Stimulated activated naive CD8-positive, alpha-beta T cell treated with anti-CD3 and anti-CD28 coated beads, Interleukin-15, Interleukin-2, amounts not matched to agents 100 ng/mL and 50 ng/mL, for 24 hours (primary cell): ENCODE data around the gene SLFN12L.

Experiments
- H3K27ac Mint-ChIP-seq: one replicate; pipeline ENCODE4 v1.8.0; 2021; ENCODE audit warnings: mild to moderate bottlenecking, mixed read lengths
- H3K27me3 Mint-ChIP-seq: one replicate; pipeline ENCODE4 v1.8.0; 2021; ENCODE audit warnings: mixed read lengths
- H3K36me3 Mint-ChIP-seq: one replicate; pipeline ENCODE4 v1.8.0; 2021; ENCODE audit warnings: low read depth, mixed read lengths
- H3K4me1 Mint-ChIP-seq: one replicate; pipeline ENCODE4 v1.8.0; 2021; ENCODE audit warnings: low read depth, mixed read lengths
- H3K4me3 Mint-ChIP-seq: one replicate; pipeline ENCODE4 v1.8.0; 2021; ENCODE audit warnings: mild to moderate bottlenecking, mixed read lengths
- H3K9me3 Mint-ChIP-seq: one replicate; pipeline ENCODE4 v1.8.0; 2021; ENCODE audit warnings: mixed read lengths

Gene SLFN12L

DNA sequence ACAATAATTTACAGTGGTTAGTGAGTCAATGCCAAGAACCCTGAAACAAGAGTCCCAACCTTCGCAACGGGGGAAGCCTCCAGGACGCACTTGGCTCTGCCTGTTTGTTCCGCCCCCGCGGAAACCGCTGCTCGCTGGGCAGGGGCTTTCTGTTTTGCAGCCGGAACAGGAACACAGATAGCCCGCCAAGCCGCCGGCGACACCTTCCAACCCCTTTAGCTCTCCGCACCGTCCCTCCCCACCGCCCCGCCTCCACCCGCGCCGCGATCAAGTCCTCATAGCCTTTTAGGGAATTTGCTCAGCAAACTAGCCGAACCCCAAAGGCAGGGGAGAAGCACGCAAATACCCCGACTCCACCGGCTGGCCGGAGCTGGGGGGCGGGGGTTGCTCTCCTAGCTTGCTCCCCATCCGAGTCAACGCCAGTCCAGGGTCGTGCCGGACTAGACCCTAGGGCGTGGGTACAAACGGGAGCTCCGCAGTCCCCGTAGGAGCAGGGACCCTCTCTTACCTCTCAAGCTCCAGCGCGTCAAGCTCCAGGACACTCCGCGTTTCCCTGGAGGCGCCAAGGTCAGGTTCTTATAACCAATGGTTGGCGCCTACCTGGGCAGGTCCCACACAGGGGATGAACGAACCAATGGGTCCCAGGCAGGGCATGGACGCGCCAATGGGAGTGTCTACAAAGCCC lies 89.1 kb downstream of the SLFN12L start, which contains the start of gene SLFN13:
SLFN13 (minus strand) TSS at position 553 of the 685 bp plus-strand sequence. CDS start 3,086 bp downstream, outside the sequence.
- peak within 1 kb of the TSS; percentile 76 for H3K4me3 Mint-ChIP-seq
- peak within 1 kb of the TSS; percentile 83 for H3K27ac Mint-ChIP-seq
- no peaks in the 10 kb centered on the region for H3K36me3 Mint-ChIP-seq
- H3K9me3 Mint-ChIP-seq: no peaks in the 10 kb centered on the region
- H3K4me1 Mint-ChIP-seq: peaks cover 30% of the 10 kb centered on the region
- no peaks in the 10 kb centered on the region for H3K27me3 Mint-ChIP-seq

DNA sequence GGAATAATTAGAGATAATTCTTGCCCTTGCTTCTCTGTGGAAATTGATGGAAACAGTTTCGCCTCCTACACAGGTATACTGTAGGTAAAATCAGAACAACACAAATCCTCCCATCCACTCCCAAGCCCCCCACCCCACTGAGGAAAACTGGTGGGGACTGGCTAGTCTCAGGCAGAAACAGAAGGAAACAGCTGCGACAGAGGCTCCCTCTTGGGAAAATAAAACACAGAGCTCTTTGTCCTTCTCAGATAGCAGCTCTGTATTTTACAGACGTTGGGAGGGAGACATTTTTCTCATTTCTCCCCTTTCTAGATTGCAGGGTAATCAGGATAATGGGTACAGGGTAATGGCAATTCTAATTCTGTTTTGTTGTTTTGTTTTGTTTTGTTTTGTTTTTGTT lies 90.0 kb downstream of the SLFN12L start:
- Mint-ChIP-seq H3K36me3 (no peaks in the 10 kb centered on the region), H3K4me1 (peaks cover 30% of the 10 kb centered on the region), H3K27me3 (no peaks in the 10 kb centered on the region), H3K27ac (no peak overlapping the region), H3K9me3 (no peaks in the 10 kb centered on the region), H3K4me3 (peak overlapping the region; percentile 76)

DNA sequence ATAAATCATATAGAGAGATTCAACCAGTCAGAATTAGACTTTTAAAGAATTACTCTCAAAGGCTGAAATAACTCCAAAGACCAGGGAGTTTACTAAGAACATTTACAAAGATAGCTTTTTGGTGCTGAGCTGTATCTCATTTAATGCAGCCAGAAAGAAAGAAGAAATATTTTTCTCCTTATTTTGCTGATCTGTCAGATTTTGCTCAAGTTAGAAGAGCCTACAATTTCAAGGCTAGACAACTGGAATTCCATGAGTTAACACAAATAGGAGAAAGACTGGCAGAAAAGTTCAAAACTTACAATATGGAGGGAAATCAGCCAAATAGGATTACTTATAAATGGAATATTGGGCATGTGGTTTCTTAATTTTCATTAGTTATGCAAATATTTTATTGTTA lies 99.0 kb downstream of the SLFN12L start:
- Mint-ChIP-seq H3K4me1 (peaks cover 7% of the 10 kb centered on the region), H3K4me3 (no peak overlapping the region), H3K36me3 (peaks cover 8% of the 10 kb centered on the region), H3K27me3 (no peaks in the 10 kb centered on the region), H3K9me3 (no peaks in the 10 kb centered on the region), H3K27ac (no peak overlapping the region)

DNA sequence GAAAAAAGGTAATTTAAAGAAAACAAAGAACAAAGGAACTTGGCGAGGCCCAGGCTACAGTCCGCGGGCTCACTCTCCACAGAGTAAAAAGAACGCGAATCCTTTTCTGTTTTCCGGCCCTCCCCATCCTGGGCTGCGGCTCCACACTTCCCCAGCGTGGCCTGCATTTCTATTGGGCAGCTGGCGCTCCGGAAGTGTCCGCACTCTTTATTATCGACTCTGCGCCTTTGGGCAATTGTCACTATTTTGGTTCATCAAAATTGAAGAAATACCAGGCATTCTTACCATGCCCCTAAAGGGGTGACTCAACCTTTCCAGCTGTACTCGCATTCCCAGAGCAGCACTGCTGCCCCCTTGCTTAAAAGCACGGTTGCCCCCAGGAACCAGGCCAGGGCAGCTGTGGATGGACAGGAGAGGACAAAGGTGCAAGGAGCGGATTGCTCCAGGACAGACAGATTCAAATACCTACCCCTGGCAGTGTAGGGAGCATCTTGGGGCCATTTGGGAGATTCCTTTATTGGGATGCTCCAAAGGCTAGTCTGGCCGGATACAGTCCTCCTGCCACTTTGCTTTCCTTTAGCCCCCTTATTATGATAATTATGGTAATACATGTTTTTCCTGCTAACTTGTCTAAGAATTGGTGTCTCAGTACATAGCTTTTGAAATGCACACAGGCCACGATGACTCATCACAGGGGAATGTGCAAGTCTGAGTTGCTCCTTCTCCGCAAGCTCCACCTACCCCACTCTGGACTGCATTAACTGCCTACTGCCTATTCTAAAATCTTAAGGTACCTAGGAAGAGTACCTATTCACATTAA lies 104.2 kb downstream of the SLFN12L start:
- no peaks in the 10 kb centered on the region for H3K36me3 Mint-ChIP-seq
- H3K27me3 Mint-ChIP-seq: no peaks in the 10 kb centered on the region
- H3K27ac Mint-ChIP-seq: peak overlapping the region; percentile 84
- peaks cover 50% of the 10 kb centered on the region for H3K4me1 Mint-ChIP-seq
- H3K9me3 Mint-ChIP-seq: no peaks in the 10 kb centered on the region
- H3K4me3 Mint-ChIP-seq: peak overlapping the region; percentile 84

DNA sequence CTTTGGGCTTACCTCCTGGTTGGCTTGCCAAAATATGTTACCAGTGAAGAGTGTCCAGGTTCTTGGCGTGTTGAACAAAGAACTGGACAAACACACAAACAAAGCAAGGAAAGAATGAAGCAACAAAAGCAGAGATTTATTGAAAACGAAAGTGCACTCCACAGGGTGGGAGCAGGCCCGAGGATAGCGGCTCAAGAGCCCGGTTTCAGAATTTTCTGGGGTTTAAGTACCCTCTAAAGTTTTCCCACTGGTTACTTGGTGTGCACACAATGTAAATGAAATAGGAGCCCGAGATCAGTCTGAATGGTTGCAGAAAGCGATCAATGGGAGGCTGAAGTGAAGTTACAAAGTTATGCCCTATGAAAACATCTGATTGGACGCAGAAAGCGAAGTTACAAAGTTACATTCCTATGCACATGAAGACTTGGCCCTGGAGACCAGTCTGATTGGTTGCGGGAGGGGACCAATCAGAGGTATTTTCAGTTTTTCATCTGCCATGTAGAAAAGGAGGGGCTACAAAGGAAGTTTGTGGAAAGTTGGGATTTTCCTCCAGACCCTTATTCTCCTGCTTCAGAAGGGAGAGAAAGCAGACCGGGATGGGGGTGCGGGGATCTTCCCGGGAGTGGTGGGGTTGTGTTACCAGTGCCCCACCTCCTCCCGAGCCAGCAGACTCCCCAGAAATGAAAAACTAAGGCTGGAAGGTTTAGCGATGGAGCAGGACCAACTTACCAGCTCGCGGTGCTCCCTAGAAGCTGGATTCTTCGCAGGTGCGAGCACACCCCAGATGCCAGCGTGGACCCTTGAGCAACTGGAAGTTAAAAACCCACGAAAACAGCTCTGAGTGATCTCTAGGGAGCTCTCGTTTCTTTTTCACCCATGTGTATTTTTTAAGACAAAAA lies 105.1 kb downstream of the SLFN12L start, which contains the start of gene SLFN12:
SLFN12 (minus strand) TSS at position 325 of the 899 bp plus-strand sequence. CDS start 9,472 bp downstream, outside the sequence.
- peak within 1 kb of the TSS; percentile 84 for H3K4me3 Mint-ChIP-seq
- H3K27ac Mint-ChIP-seq: peak within 1 kb of the TSS; percentile 84
- H3K36me3 Mint-ChIP-seq: no peaks in the 10 kb centered on the region
- H3K9me3 Mint-ChIP-seq: no peaks in the 10 kb centered on the region
- H3K4me1 Mint-ChIP-seq: peaks cover 57% of the 10 kb centered on the region
- no peaks in the 10 kb centered on the region for H3K27me3 Mint-ChIP-seq

DNA sequence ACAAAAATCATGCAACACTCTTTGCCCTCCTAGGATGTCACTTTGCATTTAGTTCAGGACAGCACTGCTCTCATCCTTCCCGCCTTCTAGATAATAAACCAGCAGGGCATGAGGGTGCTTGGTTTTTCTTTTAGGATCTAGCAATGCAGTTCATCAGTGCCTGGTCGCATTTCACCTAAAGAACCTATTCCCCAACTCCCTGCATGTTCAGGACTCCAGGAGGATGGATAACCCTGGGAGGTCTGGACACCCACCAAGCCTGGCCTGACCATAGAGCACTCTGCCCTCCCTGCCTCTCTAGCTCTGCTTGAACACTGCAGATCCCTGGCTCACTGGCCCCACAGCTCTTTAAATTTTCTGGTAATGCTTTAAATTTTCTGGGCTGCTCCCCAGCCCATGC lies 107.8 kb downstream of the SLFN12L start:
- Mint-ChIP-seq H3K4me1 (peaks cover 63% of the 10 kb centered on the region), H3K9me3 (no peaks in the 10 kb centered on the region), H3K4me3 (no peak overlapping the region)

DNA sequence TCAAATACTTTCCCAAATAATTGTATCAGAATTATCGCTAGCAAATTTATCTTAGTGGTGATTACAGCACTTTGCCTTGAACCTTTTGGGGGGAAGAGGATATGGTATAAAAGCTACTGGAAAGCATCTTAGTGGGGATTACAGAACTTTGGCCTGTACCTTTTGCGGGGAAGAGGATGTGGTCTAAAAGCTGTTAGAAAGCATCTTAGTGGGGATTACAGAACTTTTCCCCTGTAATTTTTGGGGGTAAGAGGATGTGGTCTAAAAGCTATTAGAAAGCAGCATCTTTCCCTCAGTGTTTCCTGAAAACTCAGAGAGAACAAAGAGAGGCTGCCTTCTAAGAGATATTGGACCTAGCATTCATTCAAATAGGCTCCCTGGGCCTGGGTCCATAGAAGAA lies 109.2 kb downstream of the SLFN12L start:
- Mint-ChIP-seq H3K27me3 (no peaks in the 10 kb centered on the region), H3K4me1 (peaks cover 53% of the 10 kb centered on the region), H3K9me3 (no peaks in the 10 kb centered on the region), H3K27ac (no peak overlapping the region), H3K4me3 (no peak overlapping the region), H3K36me3 (no peaks in the 10 kb centered on the region)

More for the DNA sequence above, 107.8 kb downstream of the SLFN12L start:
- H3K27ac Mint-ChIP-seq: no peak overlapping the region
- no peaks in the 10 kb centered on the region for H3K27me3 Mint-ChIP-seq
- no peaks in the 10 kb centered on the region for H3K36me3 Mint-ChIP-seq

DNA sequence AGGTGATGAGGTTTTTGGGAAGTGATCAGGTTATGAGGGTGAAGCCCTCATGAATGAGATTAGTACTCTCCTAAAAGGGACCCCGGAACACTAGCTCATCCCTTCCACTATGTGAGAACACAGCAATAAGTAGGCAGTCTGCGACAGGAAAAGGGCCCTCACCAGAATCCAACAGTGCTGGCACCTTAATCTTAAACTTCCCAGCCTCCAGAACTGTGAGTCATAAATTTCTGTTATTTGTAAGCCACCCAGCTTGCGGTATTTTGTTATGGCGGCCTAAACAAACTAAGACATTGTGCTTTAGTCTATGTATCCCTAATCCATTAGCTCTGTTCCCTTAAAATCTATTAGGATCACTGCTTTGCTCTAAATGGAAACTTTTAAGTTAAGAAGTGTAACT lies 113.7 kb downstream of the SLFN12L start:
- peaks cover 23% of the 10 kb centered on the region for H3K36me3 Mint-ChIP-seq

More for the DNA sequence above, 113.7 kb downstream of the SLFN12L start:
- peaks cover 17% of the 10 kb centered on the region for H3K4me1 Mint-ChIP-seq
- H3K4me3 Mint-ChIP-seq: no peak overlapping the region
- H3K27me3 Mint-ChIP-seq: no peaks in the 10 kb centered on the region
- H3K9me3 Mint-ChIP-seq: no peaks in the 10 kb centered on the region
- no peak overlapping the region for H3K27ac Mint-ChIP-seq
